Trophoblast cell (in vitro differentiated cells and primary cell): ENCODE measurements around the gene RAP1A.

ENCODE experiments used
- DNase-seq, 2 donors: peaks; one replicate each; pipeline ENCODE4 v3.0.0-alpha.2; 2016
- H2AFZ ChIP-seq: 2 replicates; pipeline ENCODE4 v1.6.1; 2013; ENCODE audit warnings: low read length, moderate library complexity, mild to moderate bottlenecking; ENCODE audit not compliant: insufficient read depth, poor library complexity
- H2AK5ac ChIP-seq: 2 replicates; pipeline ENCODE4 v1.6.1; 2013; ENCODE audit warnings: mild to moderate bottlenecking, low read length
- H2BK120ac ChIP-seq: 2 replicates; pipeline ENCODE4 v1.6.1; 2013; ENCODE audit warnings: low read length, mild to moderate bottlenecking, moderate library complexity; ENCODE audit not compliant: insufficient read depth, poor library complexity
- H2BK12ac ChIP-seq: 2 replicates; pipeline ENCODE4 v1.6.1; 2013; ENCODE audit warnings: mild to moderate bottlenecking, low read length, moderate library complexity
- H2BK5ac ChIP-seq: 2 replicates; pipeline ENCODE4 v1.6.1; 2013; ENCODE audit warnings: low read length, low read depth, moderate library complexity, mild to moderate bottlenecking; ENCODE audit not compliant: poor library complexity
- H3K14ac ChIP-seq: 2 replicates; pipeline ENCODE4 v1.6.1; 2013; ENCODE audit warnings: mild to moderate bottlenecking, low read length
- H3K18ac ChIP-seq: 2 replicates; pipeline ENCODE4 v1.6.1; 2013; ENCODE audit warnings: mild to moderate bottlenecking, low read length
- H3K23ac ChIP-seq: 2 replicates; pipeline ENCODE4 v1.6.1; 2013; ENCODE audit warnings: low read length
- H3K27ac ChIP-seq: 2 replicates; pipeline ENCODE4 v1.5.1; 2013; ENCODE audit warnings: low read depth, mild to moderate bottlenecking, inconsistent platforms, low read length, moderate library complexity
- H3K27me3 ChIP-seq: 2 replicates; pipeline ENCODE4 v1.6.1; 2013; ENCODE audit warnings: inconsistent platforms, mild to moderate bottlenecking, low read length, moderate library complexity; ENCODE audit not compliant: insufficient read depth
- H3K36me3 ChIP-seq, 2 experiments: 1 replicate in 1 of 2; 2 replicates in 1 of 2; pipeline ENCODE4 v1.6.1; 2013; ENCODE audit warnings: low read length in 2 of 2, mild to moderate bottlenecking in 2 of 2, moderate library complexity in 1 of 2; ENCODE audit not compliant: insufficient read depth in 2 of 2, control insufficient read depth in 1 of 2
- H3K4ac ChIP-seq: 2 replicates; pipeline ENCODE4 v1.6.1; 2013; ENCODE audit warnings: low read depth, mild to moderate bottlenecking, low read length, moderate library complexity
- H3K4me1 ChIP-seq, 2 experiments: 1 replicate in 1 of 2; 2 replicates in 1 of 2; pipeline ENCODE4 v1.6.1; 2013; ENCODE audit warnings: low read length in 2 of 2, mild to moderate bottlenecking in 2 of 2, moderate library complexity in 1 of 2; ENCODE audit not compliant: insufficient read depth in 2 of 2, control insufficient read depth in 1 of 2
- H3K4me2 ChIP-seq: 2 replicates; pipeline ENCODE4 v1.6.1; 2013; ENCODE audit warnings: inconsistent platforms, mild to moderate bottlenecking, low read length, moderate library complexity
- H3K4me3 ChIP-seq: 2 replicates; pipeline ENCODE4 v1.5.1; 2013; ENCODE audit warnings: mild to moderate bottlenecking, low read depth, low read length, inconsistent platforms
- H3K79me1 ChIP-seq: one replicate; pipeline ENCODE4 v1.6.1; 2013; ENCODE audit warnings: low read length
- H3K79me2 ChIP-seq: 2 replicates; pipeline ENCODE4 v1.6.1; 2013; ENCODE audit warnings: low read length, mild to moderate bottlenecking; ENCODE audit not compliant: control insufficient read depth, insufficient read depth, poor library complexity
- H3K9ac ChIP-seq: 2 replicates; pipeline ENCODE4 v1.6.1; 2013; ENCODE audit warnings: mild to moderate bottlenecking, low read length
- H3K9me3 ChIP-seq: 2 replicates; pipeline ENCODE4 v1.6.1; 2013; ENCODE audit warnings: low read depth, mild to moderate bottlenecking, control low read depth, inconsistent platforms, low read length; ENCODE audit not compliant: insufficient read depth
- H4K12ac ChIP-seq: 2 replicates; pipeline ENCODE4 v1.6.1; 2013; ENCODE audit warnings: low read depth, mild to moderate bottlenecking, low read length, moderate library complexity
- H4K8ac ChIP-seq: 2 replicates; pipeline ENCODE4 v1.6.1; 2013; ENCODE audit warnings: low read depth, mild to moderate bottlenecking, low read length, moderate library complexity
- H4K91ac ChIP-seq: one replicate; pipeline ENCODE4 v1.6.1; 2013; ENCODE audit warnings: low read depth, mild to moderate bottlenecking, low read length, moderate library complexity
- WGBS: extraction: QIAGEN DNeasy Blood & Tissue Kit; methylation state at CpG from one replicate; pipeline ENCODE4 v1.1.7; 2013; ENCODE audit warnings: missing lambda C conversion rate; ENCODE audit not compliant: insufficient read length, insufficient coverage; ENCODE audit errors: extremely low coverage; 5-methylcytosine and 5-hydroxymethylcytosine counted together

The RAP1A gene

DNA sequence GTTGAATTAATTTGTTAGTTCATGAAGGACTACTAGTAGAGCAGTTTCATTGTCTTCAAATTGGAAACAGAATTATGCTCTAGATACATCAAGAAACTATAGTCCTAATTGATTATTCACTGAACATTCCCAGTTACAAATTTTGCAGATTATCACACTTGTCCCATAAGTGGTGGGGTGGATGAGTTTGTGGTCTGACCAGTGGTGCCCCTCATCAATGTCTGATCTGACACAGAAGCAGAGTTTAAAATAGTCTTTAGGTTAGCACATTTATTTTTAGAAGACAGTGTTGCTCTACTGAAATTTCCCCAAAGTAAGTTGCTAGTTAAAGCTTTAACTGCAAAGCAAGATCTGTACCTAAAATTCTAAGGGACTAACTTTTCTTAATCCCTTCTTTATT lies 76.7 kb downstream of the RAP1A start:
- no peaks in the 10 kb centered on the region for H3K27me3 ChIP-seq
- H2BK120ac ChIP-seq: no peak overlapping the region
- H3K4ac ChIP-seq: no peak overlapping the region
- no peaks in the 10 kb centered on the region for H3K79me1 ChIP-seq
- no peak overlapping the region for H3K9ac ChIP-seq
- H2AFZ ChIP-seq: no peak overlapping the region
- no peaks in the 10 kb centered on the region for H3K9me3 ChIP-seq
- no peak overlapping the region for H3K18ac ChIP-seq
- H3K23ac ChIP-seq: no peak overlapping the region
- no peak overlapping the region for H2BK5ac ChIP-seq
- no peak for DNase-seq
- no peak overlapping the region for H4K12ac ChIP-seq
- H4K8ac ChIP-seq: no peak overlapping the region
- no peak overlapping the region for H4K91ac ChIP-seq
- H3K79me2 ChIP-seq: no peaks in the 10 kb centered on the region
- H3K4me2 ChIP-seq: no peak overlapping the region
- no peak overlapping the region for H3K14ac ChIP-seq
- no peaks in the 10 kb centered on the region for H3K4me1 ChIP-seq
- H2AK5ac ChIP-seq: no peak overlapping the region
- H3K27ac ChIP-seq: no peak overlapping the region
- H3K4me3 ChIP-seq: no peak overlapping the region
- H3K36me3 ChIP-seq: peaks cover 0 to 6% of the 10 kb centered on the region in 2 experiments
- no peak overlapping the region for H2BK12ac ChIP-seq

DNA sequence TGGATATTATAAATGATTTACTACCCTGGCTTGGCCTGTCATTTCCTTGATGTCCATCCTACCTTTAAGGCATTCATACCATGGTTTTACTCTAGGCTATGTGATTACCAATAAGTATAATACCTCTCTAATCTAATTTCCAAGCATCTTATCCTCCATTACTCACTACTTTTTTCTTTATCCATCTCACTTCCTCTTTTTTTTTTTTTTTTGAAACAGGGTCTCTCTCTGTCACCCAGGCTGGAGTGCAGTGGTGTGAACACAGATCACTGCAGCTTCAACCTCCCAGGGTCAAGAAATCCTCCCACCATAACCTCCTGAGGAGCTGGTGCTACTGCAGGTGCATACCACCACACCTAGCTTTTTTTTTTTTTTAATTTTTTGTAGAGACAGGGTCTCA lies 79.7 kb downstream of the RAP1A start:
- no peaks in the 10 kb centered on the region for H3K79me1 ChIP-seq
- DNase-seq: no peak

DNA sequence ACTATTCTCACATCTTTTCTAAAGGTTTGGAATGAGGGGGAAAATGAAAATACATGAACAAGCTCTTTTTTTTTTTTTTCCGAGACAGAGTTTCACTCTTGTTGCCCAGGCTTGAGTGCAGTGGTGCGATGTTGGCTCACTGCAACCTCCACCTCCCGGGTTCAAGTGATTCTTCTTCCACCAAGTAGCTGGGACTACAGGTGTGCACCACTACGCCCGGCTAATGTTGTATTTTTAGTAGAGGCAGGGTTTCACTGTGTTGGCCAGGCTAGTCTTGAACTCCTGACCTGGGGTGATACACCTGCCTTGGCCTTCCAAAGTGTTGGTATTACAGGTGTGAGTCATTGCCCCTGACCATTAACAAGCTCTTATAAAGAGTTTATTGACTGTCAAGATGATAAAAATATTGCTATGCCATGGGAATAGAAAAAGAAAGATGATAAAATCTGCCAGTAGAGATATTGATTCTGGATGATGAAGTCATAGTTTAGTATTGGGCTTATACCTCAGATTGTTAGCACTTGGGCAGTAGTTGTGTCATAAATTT lies 83.0 kb downstream of the RAP1A start:
- Histone ChIP-seq H3K18ac (no peak overlapping the region), H2BK5ac (no peak overlapping the region), H3K4ac (no peak overlapping the region), H3K79me2 (no peaks in the 10 kb centered on the region), H2BK12ac (no peak overlapping the region), H4K8ac (no peak overlapping the region), H4K91ac (no peak overlapping the region), H4K12ac (no peak overlapping the region), H3K27me3 (no peaks in the 10 kb centered on the region), H3K36me3 (peaks cover 7 to 8% of the 10 kb centered on the region in 2 experiments), H3K27ac (no peak overlapping the region), H3K23ac (no peak overlapping the region), H3K14ac (no peak overlapping the region), H2AK5ac (no peak overlapping the region), H3K9ac (no peak overlapping the region), H2AFZ (no peak overlapping the region), H3K4me2 (no peak overlapping the region), H3K4me1 (peaks cover 0 to 2% of the 10 kb centered on the region in 2 experiments), H3K4me3 (no peak overlapping the region), H2BK120ac (no peak overlapping the region), H3K79me1 (no peaks in the 10 kb centered on the region), H3K9me3 (no peaks in the 10 kb centered on the region)
- DNase-seq: no peak
- no CpG with 5 or more reads among the region's 5 CpGs for WGBS

More for the DNA sequence above, 79.7 kb downstream of the RAP1A start:
- no peak overlapping the region for H3K27ac ChIP-seq
- no peak overlapping the region for H3K4me2 ChIP-seq
- no peak overlapping the region for H3K23ac ChIP-seq
- no peak overlapping the region for H4K8ac ChIP-seq
- no peak overlapping the region for H2BK12ac ChIP-seq
- no peaks in the 10 kb centered on the region for H3K4me1 ChIP-seq
- no peak overlapping the region for H3K18ac ChIP-seq
- no peaks in the 10 kb centered on the region for H3K79me2 ChIP-seq
- H3K27me3 ChIP-seq: no peaks in the 10 kb centered on the region
- H3K36me3 ChIP-seq: peaks cover 5 to 6% of the 10 kb centered on the region in 2 experiments
- no peak overlapping the region for H2AK5ac ChIP-seq
- H2BK120ac ChIP-seq: no peak overlapping the region
- H3K9ac ChIP-seq: no peak overlapping the region
- no peak overlapping the region for H3K14ac ChIP-seq
- no peak overlapping the region for H4K12ac ChIP-seq
- no peak overlapping the region for H2AFZ ChIP-seq
- H3K9me3 ChIP-seq: no peaks in the 10 kb centered on the region
- H3K4ac ChIP-seq: no peak overlapping the region
- H3K4me3 ChIP-seq: no peak overlapping the region
- H4K91ac ChIP-seq: no peak overlapping the region
- H2BK5ac ChIP-seq: no peak overlapping the region

DNA sequence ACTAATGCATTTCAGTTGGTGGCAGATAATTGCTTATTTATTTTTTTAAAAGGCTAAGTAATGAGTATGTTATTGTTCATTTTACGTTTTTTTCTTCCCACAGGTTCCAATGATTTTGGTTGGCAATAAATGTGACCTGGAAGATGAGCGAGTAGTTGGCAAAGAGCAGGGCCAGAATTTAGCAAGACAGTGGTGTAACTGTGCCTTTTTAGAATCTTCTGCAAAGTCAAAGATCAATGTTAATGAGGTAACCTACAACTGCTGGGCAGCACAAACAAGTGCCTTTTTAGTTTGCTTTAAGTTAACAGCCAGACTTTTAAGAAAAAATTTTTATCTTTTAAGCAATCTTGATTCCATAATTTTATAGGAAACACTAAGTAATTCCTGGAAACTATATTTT lies 84.7 kb downstream of the RAP1A start:
- Histone ChIP-seq H3K18ac (no peak overlapping the region), H4K12ac (no peak overlapping the region), H3K4me1 (peaks cover 0 to 2% of the 10 kb centered on the region in 2 experiments)

More for the DNA sequence above, 84.7 kb downstream of the RAP1A start:
- H2AK5ac ChIP-seq: no peak overlapping the region
- no peaks in the 10 kb centered on the region for H3K27me3 ChIP-seq
- peaks cover 10 to 11% of the 10 kb centered on the region in 2 experiments for H3K36me3 ChIP-seq
- H3K14ac ChIP-seq: no peak overlapping the region
- no peak overlapping the region for H3K4ac ChIP-seq
- whole genome bisulfite sequencing: no CpG with 5 or more reads among the region's 2 CpGs
- no peak overlapping the region for H3K27ac ChIP-seq
- no peak overlapping the region for H3K9ac ChIP-seq
- H2BK12ac ChIP-seq: no peak overlapping the region
- no peak overlapping the region for H2BK120ac ChIP-seq
- no peaks in the 10 kb centered on the region for H3K79me1 ChIP-seq
- DNase-seq: no peak
- H3K23ac ChIP-seq: no peak overlapping the region
- H2AFZ ChIP-seq: no peak overlapping the region
- H3K9me3 ChIP-seq: no peaks in the 10 kb centered on the region
- H4K91ac ChIP-seq: no peak overlapping the region
- no peak overlapping the region for H2BK5ac ChIP-seq
- H3K4me3 ChIP-seq: no peak overlapping the region
- H4K8ac ChIP-seq: no peak overlapping the region
- no peaks in the 10 kb centered on the region for H3K79me2 ChIP-seq
- H3K4me2 ChIP-seq: no peak overlapping the region
